Activated naive CD4-positive, alpha-beta T cell (primary cell): ENCODE results near the gene SLC35A3.
"Not testable (repeated sequence)": the region's sequence is repeated elsewhere in the genome, so short reads cannot be mapped to it uniquely, and the experiment has no call there.

Experiments
- DNase-seq, 4 experiments: peaks; one replicate each; lab custom pipeline; 2025; lab: John Stamatoyannopoulos, UW

Gene SLC35A3

GRCh38 chr1:99975529-99975928, 5.7 kb downstream of the SLC35A3 start:
- no peak for DNase-seq

- not testable (repeated sequence) for DNase-seq
Observed at GRCh38 chr1:99977326-99977725, 7.5 kb downstream of the SLC35A3 start.

- DNase-seq, result no peak
Observed at GRCh38 chr1:99978218-99978617, 8.4 kb downstream of the SLC35A3 start.

DNA sequence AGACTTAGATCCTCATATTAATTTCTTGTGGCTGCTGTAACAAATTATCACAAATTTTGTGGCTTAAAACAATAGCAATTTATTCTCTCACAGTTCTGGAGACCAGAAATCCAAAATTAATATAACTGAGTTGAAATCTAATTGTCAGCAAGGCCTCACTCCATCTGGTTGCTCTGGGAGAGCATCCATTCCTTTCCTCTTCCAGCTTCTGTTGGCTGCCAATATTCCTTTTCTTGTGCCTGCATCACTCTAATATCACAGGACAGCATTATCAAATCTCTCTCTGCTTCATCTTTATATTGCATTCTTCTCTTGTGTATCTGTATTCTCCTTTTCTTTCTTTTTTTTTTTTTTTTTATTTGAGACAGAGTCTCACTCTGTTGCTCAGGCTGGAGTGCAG, 9.3 kb downstream of the SLC35A3 start:
- no peak for DNase-seq

DNA sequence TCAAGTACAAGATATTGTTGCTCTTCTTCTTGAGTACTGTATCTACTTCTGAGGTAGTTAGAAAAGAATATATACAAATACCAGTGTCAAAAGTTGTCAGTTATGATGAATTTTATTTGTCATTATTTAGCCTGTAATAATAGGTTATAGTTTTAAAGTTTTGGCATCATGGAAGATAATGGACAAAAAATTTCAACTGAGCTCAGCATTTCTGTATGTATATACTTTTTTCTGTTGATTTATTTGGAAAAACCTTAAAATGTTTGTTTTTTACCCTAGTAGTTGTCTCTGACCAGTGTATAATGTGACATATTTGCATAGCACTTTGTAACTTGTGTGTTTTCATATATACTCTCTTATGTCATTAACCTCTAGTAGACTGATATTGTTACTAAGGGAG, 11.1 kb downstream of the SLC35A3 start:
- no peak for DNase-seq

DNA sequence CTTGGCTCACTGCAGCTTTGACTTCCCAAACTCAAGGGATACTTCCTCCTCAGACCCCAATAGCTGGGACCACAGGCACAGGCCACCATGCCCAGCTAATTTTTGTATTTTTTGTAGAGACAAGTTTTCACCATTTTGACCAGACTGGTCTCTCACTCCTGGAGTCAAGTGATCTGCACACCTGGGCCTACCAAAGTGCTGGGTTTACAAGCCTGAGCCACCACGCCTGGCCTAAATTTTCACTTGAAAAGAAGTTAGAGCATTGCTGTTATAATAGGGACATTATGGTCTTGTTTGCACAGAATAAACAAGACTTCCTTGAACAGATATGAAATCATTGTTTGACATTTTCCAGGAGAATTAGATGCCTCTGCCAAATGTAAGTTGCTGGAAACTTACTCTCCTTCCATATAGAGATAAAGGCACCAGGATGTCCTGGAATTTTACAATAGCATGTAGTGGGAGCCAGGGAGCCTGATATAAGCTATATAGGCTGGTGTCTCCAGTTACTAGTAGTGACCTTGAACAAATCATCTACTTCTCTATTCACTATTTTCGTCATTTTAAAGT, 16.9 kb downstream of the SLC35A3 start:
- DNase-seq, result no peak

- DNase-seq, result no peak
Observed at GRCh38 chr1:99988210-99988765, 18.5 kb downstream of the SLC35A3 start.

GRCh38 chr1:99992044-99992722, 22.4 kb downstream of the SLC35A3 start:
- DNase-seq, result no peak

DNA sequence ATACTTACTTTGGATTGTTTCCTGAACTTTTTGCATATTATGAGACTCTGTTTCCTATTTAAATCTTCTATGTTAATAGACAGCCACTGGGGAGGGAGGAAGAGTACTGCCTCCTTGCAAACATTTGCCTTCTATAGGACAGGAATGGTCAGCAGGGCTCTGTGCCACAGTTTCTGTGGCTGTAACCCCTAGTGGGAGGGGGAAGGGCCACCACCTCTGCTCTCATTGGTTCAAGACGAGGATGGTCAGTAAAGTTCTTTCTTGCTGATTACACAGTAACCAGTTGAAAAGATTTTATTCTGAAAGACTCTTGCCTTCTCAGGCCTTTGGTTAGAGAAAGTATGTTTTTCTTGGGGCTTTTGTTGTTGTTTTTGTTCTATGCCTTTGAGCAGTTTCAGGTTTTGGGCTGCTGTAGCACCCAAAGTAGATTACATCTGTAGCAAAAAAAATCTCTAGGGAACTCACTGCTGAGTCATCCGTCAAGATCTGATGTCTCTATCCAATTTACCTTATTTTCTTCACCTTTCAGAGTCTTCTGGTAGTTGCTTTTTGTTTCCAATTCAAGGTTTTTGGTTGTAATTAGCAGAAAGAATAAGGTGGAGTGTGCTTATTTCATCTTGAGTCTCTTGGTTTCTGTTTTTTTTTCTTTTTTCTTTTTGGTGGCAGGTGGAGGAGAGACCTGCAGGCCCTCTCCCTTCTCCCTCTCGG, 23.1 kb downstream of the SLC35A3 start:
- DNase-seq, result no peak

- DNase-seq, result no peak
Observed at GRCh38 chr1:99993468-99993845, 23.7 kb downstream of the SLC35A3 start.

GRCh38 chr1:99994496-99994895, 24.7 kb downstream of the SLC35A3 start:
- no peak for DNase-seq

GRCh38 chr1:99996951-99997350, 27.2 kb downstream of the SLC35A3 start:
- no peak for DNase-seq

- DNase-seq, result no peak
Observed at GRCh38 chr1:100001462-100001861, 31.7 kb downstream of the SLC35A3 start.

GRCh38 chr1:100005424-100005823, 35.6 kb downstream of the SLC35A3 start:
- no peak for DNase-seq

DNA sequence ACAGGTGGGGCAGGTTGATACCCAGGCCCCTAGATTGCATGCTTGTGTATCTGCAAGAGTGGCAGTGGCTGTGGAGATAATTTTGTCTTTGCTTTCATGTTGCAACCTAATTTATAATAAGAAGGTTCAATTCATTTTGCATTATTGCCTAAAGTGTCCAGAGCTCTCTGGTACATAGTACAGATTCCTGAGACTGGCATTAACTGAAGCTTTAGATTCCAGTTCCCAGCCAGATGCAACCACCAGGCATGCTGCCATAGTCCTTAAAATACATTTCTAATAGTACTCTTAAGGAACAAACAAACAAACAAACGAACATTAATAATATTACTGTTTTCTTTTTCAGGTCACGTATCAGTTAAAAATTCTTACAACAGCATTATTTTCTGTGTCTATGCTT, 36.9 kb downstream of the SLC35A3 start:
- DNase-seq, result no peak

DNA sequence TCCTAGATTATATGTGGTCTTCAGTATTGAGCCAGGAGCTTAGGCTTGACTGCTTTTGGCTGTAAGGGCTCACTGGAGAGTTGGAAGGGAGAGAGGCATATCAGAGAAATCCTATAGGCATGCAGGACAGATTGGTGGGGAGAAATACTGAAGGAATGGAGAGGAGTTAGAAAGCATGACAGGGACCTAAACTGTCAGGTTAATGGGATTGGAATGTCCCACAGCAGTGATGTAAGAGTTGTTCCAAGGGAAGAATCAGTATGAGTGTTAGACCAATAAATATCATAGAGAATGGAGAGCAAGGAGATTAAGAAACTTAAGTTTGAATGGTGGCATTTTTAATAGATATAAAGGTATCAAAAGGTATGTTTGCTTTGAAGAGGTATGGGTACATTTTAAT, 39.7 kb downstream of the SLC35A3 start:
- DNase-seq, result no peak

GRCh38 chr1:100010804-100011203, 41.0 kb downstream of the SLC35A3 start:
- DNase-seq, result no peak

DNA sequence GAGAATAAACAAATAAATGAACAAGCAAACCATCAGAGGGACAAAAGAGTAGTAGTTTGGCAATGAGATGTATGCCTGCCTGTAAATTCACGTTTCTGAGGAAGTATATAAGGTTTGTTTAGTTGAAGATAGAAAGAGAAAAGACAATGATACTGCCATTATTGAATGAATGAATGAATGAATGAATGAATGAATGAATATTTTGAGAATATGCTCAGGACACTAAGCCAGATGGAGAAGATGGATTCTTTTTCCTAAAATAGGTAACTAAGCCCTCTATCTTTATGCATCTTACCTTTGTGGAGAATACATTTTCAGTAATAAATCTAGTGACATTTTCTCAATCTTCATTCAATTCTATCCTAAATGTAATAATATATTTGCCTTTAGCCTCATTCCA, 49.4 kb downstream of the SLC35A3 start:
- DNase-seq, result no peak

DNA sequence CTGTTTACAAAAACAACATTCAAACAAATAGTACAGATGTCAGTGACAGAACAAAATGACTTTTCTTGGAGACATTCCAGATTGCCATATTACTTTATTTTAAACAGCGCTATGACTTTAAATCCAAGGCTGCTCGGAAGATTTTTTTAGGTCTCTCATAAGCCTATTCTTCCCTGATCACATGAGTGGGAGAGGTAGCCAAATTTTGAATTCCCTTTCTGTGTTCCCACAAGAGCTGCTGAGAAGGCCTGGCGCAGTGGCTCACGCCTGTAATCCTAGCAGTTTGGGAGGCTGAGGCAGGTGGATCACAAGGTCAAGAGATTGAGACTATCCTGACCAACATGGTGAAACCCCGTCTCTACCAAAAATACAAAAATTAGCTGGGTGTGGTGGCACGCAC, 53.7 kb downstream of the SLC35A3 start:
- DNase-seq, result no peak

- DNase-seq, result no peak
Observed at GRCh38 chr1:100027212-100027611, 57.4 kb downstream of the SLC35A3 start.

- no peak for DNase-seq
Observed at GRCh38 chr1:100028765-100029164, 59.0 kb downstream of the SLC35A3 start.

GRCh38 chr1:100034470-100034869, 64.7 kb downstream of the SLC35A3 start:
- no peak for DNase-seq

DNA sequence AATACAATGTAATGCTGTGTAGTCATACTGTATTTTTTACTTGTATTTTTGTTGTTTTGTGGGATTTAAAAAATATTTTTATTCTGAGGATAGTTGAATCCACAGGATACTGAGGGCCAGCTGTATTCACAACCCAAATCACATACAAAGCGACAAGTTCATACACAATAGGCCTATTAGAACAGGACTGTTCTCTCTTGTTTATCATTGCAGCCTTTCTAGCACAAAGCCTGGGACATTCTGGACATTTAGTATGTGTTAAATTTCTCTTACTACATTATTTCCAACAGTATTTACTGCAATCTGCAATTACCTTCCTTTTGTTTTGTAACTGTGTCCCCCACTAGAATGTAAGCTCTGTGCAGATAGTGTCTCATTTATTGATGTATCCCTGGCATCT, 65.4 kb downstream of the SLC35A3 start:
- DNase-seq, result no peak
